ENCODE results near the gene PRR29. TPM values are rescaled to one million over a fixed set of nuclear protein-coding genes. Genes with fewer than 3 reads are reported as not detected.
A peak's percentile ranks its signal among the peaks of the same experiment; 100 is the strongest.

Gene PRR29
- 1.6 TPM for total RNA-seq

DNA sequence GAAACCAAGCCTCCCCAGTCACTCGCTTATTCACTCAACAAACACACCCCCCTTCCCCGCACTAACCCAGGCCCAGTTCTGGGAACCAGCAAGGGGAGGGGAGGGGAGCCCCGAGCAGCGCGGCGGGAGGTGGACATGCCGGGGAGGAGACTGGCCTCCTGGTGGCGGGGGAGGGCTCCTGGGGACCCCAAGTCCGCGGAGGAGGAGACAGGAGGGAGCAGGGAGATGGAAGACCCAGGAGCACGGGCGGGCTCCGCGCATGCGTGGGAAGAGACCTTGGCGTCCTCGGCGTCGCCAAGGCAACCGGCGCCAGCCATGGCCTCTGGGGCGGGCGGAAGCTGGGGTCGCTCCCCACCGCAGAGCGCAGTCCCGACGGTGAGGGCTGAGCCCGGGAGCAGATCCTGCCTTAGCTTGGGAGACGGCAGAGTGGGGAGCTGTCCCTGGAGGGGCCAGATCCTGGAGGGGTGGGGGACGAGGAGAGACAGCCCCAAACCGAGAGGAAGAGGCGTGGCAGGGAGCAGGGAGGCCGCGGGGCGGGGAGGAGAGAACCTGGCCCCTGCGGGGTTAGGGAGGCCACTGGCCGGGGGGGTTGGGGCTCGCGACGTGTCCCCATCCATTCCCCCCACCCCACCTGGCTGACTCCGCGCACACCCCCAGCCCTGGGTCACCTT, at the start of gene PRR29:
Gene PRR29 (plus strand): TSS at position 302 of the 671 bp plus-strand sequence. CDS start 14 bp downstream, at position 316.
- peak in 2 of 3 donors; percentile 59 to 77 for DNase-seq (ENCODE audit: low read depth in 2 of 3, low spot score in 2 of 3)

GRCh38 chr17:63948521-63948920, 49.6 kb upstream of the PRR29 start:
- DNase-seq (ENCODE audit: low read depth in 2 of 3, low spot score in 2 of 3): no peak

- no peak for DNase-seq (ENCODE audit: low read depth in 2 of 3, low spot score in 2 of 3)
Measured at GRCh38 chr17:63949576-63950250, 48.4 kb upstream of the PRR29 start.

GRCh38 chr17:63950940-63951907, 46.9 kb upstream of the PRR29 start:
- DNase-seq (ENCODE audit: low read depth in 2 of 3, low spot score in 2 of 3): no peak

DNA sequence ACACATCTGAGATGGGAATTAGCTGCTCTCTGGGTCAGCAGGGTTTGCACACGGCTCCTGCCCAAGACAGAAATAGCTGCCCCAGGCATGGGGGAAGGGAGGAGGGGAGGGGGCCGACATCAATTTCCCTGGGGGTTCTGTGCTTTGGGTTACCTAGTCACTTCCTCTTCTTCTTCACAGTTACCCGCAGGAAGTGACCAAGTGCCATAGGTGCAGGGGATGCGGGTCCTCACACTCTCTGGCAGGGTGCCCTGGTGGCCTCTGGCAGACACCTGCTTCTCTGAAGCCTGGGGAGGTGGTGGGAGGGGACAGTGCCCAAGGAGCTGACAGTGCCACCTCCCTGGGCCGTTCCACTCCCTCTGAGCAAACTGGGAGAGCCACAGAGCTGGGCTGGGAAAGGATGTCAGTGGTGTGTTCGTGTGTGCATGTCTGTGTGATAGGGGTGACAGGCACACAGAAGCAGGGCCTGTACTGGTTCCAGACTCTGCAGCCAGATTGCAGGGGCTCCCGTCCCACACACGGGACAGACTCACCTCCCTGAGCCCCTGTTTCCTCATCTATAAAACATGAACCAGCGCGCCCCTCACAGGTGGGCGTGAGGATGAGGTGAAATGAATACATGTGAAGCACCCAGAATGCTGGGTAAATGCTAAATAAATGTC, 43.6 kb upstream of the PRR29 start:
- DNase-seq (ENCODE audit: low read depth in 2 of 3, low spot score in 2 of 3): peak in 2 of 3 donors; percentile 80 to 89

GRCh38 chr17:63955232-63955631, 42.9 kb upstream of the PRR29 start:
- no peak for DNase-seq (ENCODE audit: low read depth in 2 of 3, low spot score in 2 of 3)

GRCh38 chr17:63955791-63956190, 42.4 kb upstream of the PRR29 start:
- no peak for DNase-seq (ENCODE audit: low read depth in 2 of 3, low spot score in 2 of 3)

DNA sequence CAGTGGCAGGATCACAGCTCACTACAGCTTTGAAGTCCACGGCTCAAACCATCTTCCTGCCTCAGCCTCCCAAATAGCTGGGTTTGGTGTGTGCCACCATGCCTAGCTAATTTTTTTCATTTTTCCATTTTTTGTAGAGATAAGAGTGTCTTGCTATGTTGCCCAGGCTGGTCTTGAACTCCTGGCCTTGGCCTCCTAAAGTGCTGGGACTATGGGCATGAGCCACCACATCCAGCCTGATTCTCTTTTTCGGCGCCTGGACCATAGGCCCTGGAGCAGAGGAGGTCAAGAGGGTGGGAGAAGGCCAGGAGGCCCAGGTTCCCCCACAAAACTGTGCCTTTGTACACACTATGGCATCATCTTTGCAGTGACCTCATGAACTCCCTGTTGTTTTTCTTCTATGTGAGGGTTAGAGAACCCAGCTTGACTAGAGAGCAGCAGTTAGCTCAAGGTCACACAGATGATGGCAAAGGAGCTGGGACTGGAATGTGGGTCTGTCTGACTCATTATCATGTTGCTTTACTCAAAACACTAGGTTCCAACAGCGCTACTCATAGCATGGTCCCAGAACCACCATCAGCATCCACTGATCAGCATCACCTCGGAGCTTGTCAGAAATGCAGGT, 41.7 kb upstream of the PRR29 start:
- no peak for DNase-seq (ENCODE audit: low read depth in 2 of 3, low spot score in 2 of 3)

- DNase-seq (ENCODE audit: low read depth in 2 of 3, low spot score in 2 of 3): no peak
Measured at GRCh38 chr17:63960006-63960405, 38.1 kb upstream of the PRR29 start.

DNA sequence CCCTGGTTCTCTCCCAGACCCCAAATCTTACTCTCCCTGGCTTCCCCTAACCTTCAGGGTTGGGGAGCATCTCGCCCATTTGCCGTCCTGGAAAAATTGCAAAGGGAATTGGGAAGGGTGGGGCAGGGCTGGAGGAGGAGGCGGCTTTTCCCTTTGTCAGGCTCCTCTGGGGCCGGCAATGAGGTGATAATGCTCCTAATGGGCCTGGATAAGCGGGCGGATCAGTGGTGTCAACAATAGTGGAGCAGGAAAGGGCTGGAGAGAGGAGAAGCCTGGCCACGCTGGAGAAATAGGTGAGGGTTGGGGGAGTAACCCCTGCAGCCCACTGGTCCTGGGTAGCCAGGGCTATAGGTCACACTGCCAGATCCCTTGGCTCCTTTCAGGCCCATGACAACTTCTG, 37.7 kb upstream of the PRR29 start:
- no peak for DNase-seq (ENCODE audit: low read depth in 2 of 3, low spot score in 2 of 3)

GRCh38 chr17:63961355-63962212, 36.6 kb upstream of the PRR29 start:
- peak in 2 of 3 donors; percentile 72 to 73 for DNase-seq (ENCODE audit: low read depth in 2 of 3, low spot score in 2 of 3)

- DNase-seq (ENCODE audit: low read depth in 2 of 3, low spot score in 2 of 3): no peak
Measured at GRCh38 chr17:63962298-63962744, 35.8 kb upstream of the PRR29 start.

GRCh38 chr17:63963123-63963522, 35.0 kb upstream of the PRR29 start:
- no peak for DNase-seq (ENCODE audit: low read depth in 2 of 3, low spot score in 2 of 3)

DNA sequence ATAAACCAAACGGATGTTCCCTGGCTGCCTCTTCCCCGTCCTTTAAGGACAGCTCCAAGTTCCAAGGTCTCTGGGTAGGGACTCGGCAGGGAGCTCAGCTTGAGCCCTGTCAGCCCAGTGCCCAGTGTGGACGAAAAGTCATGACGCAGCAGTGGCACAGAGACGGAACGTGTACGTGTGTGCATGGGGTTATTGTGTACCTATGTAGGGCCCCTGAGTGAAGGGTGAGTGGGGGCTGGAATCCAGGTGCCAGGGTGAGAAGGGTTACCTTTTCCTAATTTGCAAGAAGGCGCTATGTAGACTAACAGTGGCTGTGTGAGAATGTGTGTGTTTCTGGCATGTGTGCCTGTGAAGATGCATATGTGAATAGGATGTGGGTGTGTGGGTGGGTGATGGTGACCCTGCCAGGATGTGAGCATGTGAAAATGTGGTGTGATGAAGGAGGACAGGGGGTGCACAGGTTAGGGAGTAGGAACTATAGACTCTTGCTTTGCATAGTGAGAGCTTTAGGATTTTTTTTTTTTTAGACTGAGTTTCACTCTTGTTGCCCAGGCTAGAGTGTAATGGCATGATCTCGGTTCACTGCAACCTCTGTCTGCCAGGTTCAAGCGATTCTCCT, 31.4 kb upstream of the PRR29 start:
- no peak for DNase-seq (ENCODE audit: low read depth in 2 of 3, low spot score in 2 of 3)

GRCh38 chr17:63967953-63968352, 30.2 kb upstream of the PRR29 start:
- no peak for DNase-seq (ENCODE audit: low read depth in 2 of 3, low spot score in 2 of 3)

DNA sequence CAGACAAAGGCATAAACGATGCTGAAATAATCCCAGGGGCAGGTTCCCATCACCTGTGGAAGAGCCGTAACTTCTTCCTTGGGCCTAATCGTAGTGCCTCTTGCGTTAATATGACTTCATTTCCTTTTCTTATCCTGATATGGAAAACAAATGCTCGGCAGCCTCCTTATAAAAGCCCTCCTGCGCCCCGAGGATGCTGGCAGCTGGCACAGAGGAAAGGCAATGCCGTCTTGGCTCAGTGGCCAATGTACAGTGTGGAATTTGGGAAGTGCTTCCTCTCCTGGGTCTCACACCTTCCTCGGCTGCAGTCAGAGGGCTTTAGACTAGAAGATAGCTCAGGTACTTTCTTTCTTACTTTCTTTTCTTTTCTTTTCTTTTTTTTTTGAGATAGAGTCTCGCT, 28.9 kb upstream of the PRR29 start:
- no peak for DNase-seq (ENCODE audit: low read depth in 2 of 3, low spot score in 2 of 3)

GRCh38 chr17:63972796-63973195, 25.4 kb upstream of the PRR29 start, which contains the start of gene SCN4A:
TSS of gene SCN4A (minus strand) at chr17:63972918. CDS start at chr17:63972841, 77 bp downstream.
- no peak for DNase-seq (ENCODE audit: low read depth in 2 of 3, low spot score in 2 of 3)

GRCh38 chr17:63973247-63973646, 24.9 kb upstream of the PRR29 start:
- no peak for DNase-seq (ENCODE audit: low read depth in 2 of 3, low spot score in 2 of 3)

All from hematopoietic multipotent progenitor cell (in vitro differentiated cells).